SK-N-SH (cell line): ENCODE measurements around the gene SLC6A9. TPM values are rescaled to one million over a fixed set of nuclear protein-coding genes. Genes with fewer than 3 reads are reported as not detected.

Experiments
- CTCF ChIA-PET: fragments of 300-600, 350-600 bp; formaldehyde crosslinking; extraction: SDS; loops from one replicate; lab custom pipeline; 2021; lab: Yijun Ruan, JAX
- POLR2A ChIA-PET: fragments of 350-600 bp; sonication (Branson Sonifier 250); formaldehyde crosslinking; extraction: SDS; loops from one replicate; lab custom pipeline; 2020; ENCODE audit warnings: antibody characterized with exemption, inconsistent platforms; lab: Yijun Ruan, JAX
- DNase-seq: peaks from one replicate; pipeline ENCODE4 v3.0.0; 2012
- H2AFZ ChIP-seq: fragments of 200-600 bp; sonication (generic); 2 replicates; pipeline ENCODE4 v1.8.1; 2016; ENCODE audit warnings: antibody characterized with exemption, mild to moderate bottlenecking, low read depth
- H3F3A ChIP-seq: fragments of 200-600 bp; sonication (generic); replicated peaks from 2 replicates; pipeline ENCODE3; 2016; ENCODE audit warnings: antibody characterized with exemption, mild to moderate bottlenecking; ENCODE audit not compliant: insufficient read depth
- H3K27ac ChIP-seq, 2 experiments: fragments of 200-500 bp in 1 of 2; fragments of 200-600 bp in 1 of 2; sonication (Bioruptor generic) in 1 of 2; sonication (generic), shearing (Covaris generic) in 1 of 2; 2 replicates each; pipeline versions ENCODE4 v1.5.1 to v1.6.1; 2014 to 2016; ENCODE audit warnings: low read depth in 2 of 2, inconsistent platforms in 1 of 2, low read length in 1 of 2, mild to moderate bottlenecking in 1 of 2, mixed read lengths in 1 of 2
- H3K27me3 ChIP-seq: fragments of 200-600 bp; sonication (generic), shearing (Covaris generic); 2 replicates; pipeline ENCODE4 v1.6.1; 2016; ENCODE audit warnings: mixed run types; ENCODE audit not compliant: insufficient read depth
- H3K36me3 ChIP-seq, 2 experiments: fragments of 200-500 bp in 1 of 2; fragments of 200-600 bp in 1 of 2; sonication (Bioruptor generic) in 1 of 2; sonication (generic) in 1 of 2; replicated peaks in 1 of 2; 2 replicates each; pipeline versions ENCODE3 to v1.5.1; 2014 to 2016; ENCODE audit warnings: low read length in 1 of 2, mild to moderate bottlenecking in 1 of 2; ENCODE audit not compliant: insufficient read depth in 2 of 2, control insufficient read depth in 1 of 2
- H3K4me1 ChIP-seq, 2 experiments: fragments of 200-500 bp in 1 of 2; fragments of 200-600 bp in 1 of 2; sonication (Bioruptor generic) in 1 of 2; sonication (generic), shearing (Covaris generic) in 1 of 2; 2 replicates each; pipeline versions ENCODE4 v1.5.1 to v1.6.1; 2014 to 2016; ENCODE audit warnings: low read depth in 1 of 2, low read length in 1 of 2, mixed run types in 1 of 2; ENCODE audit not compliant: insufficient read depth in 2 of 2, control insufficient read depth in 1 of 2
- H3K4me2 ChIP-seq: fragments of 200-600 bp; sonication (generic), shearing (Covaris generic); 2 replicates; pipeline ENCODE4 v1.6.1; 2017; ENCODE audit warnings: mixed run types
- H3K4me3 ChIP-seq, 2 experiments: fragments of 200-500 bp in 1 of 2; fragments of 200-600 bp in 1 of 2; sonication (Bioruptor generic) in 1 of 2; sonication (generic), shearing (Covaris generic) in 1 of 2; 2 replicates each; pipeline versions ENCODE4 v1.5.1 to v1.8.1; 2014 to 2016; ENCODE audit warnings: low read depth in 2 of 2, inconsistent platforms in 1 of 2, low read length in 1 of 2, mild to moderate bottlenecking in 1 of 2, mixed read lengths in 1 of 2, moderate library complexity in 1 of 2
- H3K79me2 ChIP-seq: fragments of 200-600 bp; sonication (generic); 2 replicates; pipeline ENCODE4 v1.8.1; 2017; ENCODE audit warnings: mild to moderate bottlenecking; ENCODE audit not compliant: insufficient read depth
- H3K9ac ChIP-seq: fragments of 200-600 bp; sonication (generic); 2 replicates; pipeline ENCODE4 v1.6.1; 2017; ENCODE audit warnings: mixed run types
- H3K9me2 ChIP-seq: fragments of 200-600 bp; sonication (generic); 2 replicates; pipeline ENCODE4 v1.6.1; 2017; ENCODE audit warnings: mixed run types
- H3K9me3 ChIP-seq: fragments of 200-600 bp; sonication (generic); 2 replicates; pipeline ENCODE4 v1.6.1; 2017; ENCODE audit warnings: mixed run types, mild to moderate bottlenecking, moderate library complexity
- H4K20me1 ChIP-seq: fragments of 200-600 bp; sonication (generic); 2 replicates; pipeline ENCODE4 v1.6.1; 2017; ENCODE audit warnings: mild to moderate bottlenecking, mixed run types; ENCODE audit not compliant: insufficient read depth
- ELF1 ChIP-seq: IDR thresholded peaks from 2 replicates; pipeline ENCODE4 v1.4.0; 2012
- EZH2phosphoT487 ChIP-seq: fragments of 200-600 bp; sonication (generic); IDR thresholded peaks from 2 replicates; pipeline ENCODE4 v1.6.1; 2017; ENCODE audit warnings: low read depth, mixed run types, mild to moderate bottlenecking, antibody characterized with exemption, moderate library complexity, borderline replicate concordance
- FOXJ3 ChIP-seq: sonication (generic); formaldehyde crosslinking; IDR thresholded peaks from 2 replicates; pipeline ENCODE4 v1.5.1; 2020; ENCODE audit warnings: mild to moderate bottlenecking, missing genetic modification reagents
- MEF2A ChIP-seq: IDR thresholded peaks from 2 replicates; pipeline ENCODE4 v1.4.0; 2012; ENCODE audit warnings: low read depth, borderline replicate concordance
- NFIC ChIP-seq: IDR thresholded peaks from 2 replicates; pipeline ENCODE4 v1.4.0; 2012; ENCODE audit warnings: borderline replicate concordance
- NRF1 ChIP-seq: IDR thresholded peaks from 2 replicates; pipeline ENCODE4 v1.6.1; 2012; ENCODE audit warnings: low read depth, mild to moderate bottlenecking, low read length
- POLR2AphosphoS5 ChIP-seq: IDR thresholded peaks from 2 replicates; pipeline ENCODE4 v1.6.1; 2012; ENCODE audit warnings: low read depth, low read length
- RAD21 ChIP-seq: IDR thresholded peaks from 2 replicates; pipeline ENCODE4 v1.6.1; 2012; ENCODE audit warnings: mild to moderate bottlenecking, low read length
- RXRA ChIP-seq: IDR thresholded peaks from 2 replicates; pipeline ENCODE4 v1.4.0; 2012; ENCODE audit warnings: low read depth, mild to moderate bottlenecking, borderline replicate concordance
- SIN3A ChIP-seq: IDR thresholded peaks from 2 replicates; pipeline ENCODE4 v1.6.1; 2012; ENCODE audit warnings: low read depth, mild to moderate bottlenecking, low read length, moderate library complexity, borderline replicate concordance
- SMC3 ChIP-seq: IDR thresholded peaks from 2 replicates; pipeline ENCODE4 v1.6.1; 2012; ENCODE audit warnings: low read depth, low read length, improper control_type of control experiment
- TAF1 ChIP-seq: IDR thresholded peaks from 2 replicates; pipeline ENCODE4 v1.6.1; 2012; ENCODE audit warnings: low read depth, mild to moderate bottlenecking, low read length, moderate library complexity, borderline replicate concordance
- TCF12 ChIP-seq: IDR thresholded peaks from 2 replicates; pipeline ENCODE4 v1.4.0; 2012
- YY1 ChIP-seq: IDR thresholded peaks from 2 replicates; pipeline ENCODE4 v1.4.0; 2012; ENCODE audit warnings: low read depth, mild to moderate bottlenecking
- WGBS: methylation state at CpG from one replicate; pipeline ENCODE4 v1.1.6; 2017; ENCODE audit warnings: low lambda C conversion rate; 5-methylcytosine and 5-hydroxymethylcytosine counted together
- polyA plus RNA-seq, 3 experiments: library from polyadenylated mRNA; depleted of rRNA; stranded (reverse); fragments of >200 nt; gene quantifications; 2 replicates each; pipeline ENCODE4 v1.2.3, GENCODE V29; 2012
- TF ChIP-seq, protein P1 (sequence below): IDR thresholded peaks from 2 replicates; pipeline ENCODE4 v1.6.1; 2012; ENCODE audit warnings: mild to moderate bottlenecking, low read depth, low read length, moderate library complexity
- TF ChIP-seq, protein P2 (sequence below): fragments of 200-600 bp; sonication (generic); IDR thresholded peaks from 2 replicates; pipeline ENCODE4 v1.6.1; 2017; ENCODE audit warnings: antibody characterized with exemption, mild to moderate bottlenecking, moderate library complexity
- TF ChIP-seq, protein P3 (sequence below): IDR thresholded peaks from 2 replicates; pipeline ENCODE4 v1.4.0; 2012; ENCODE audit warnings: low read depth
- TF ChIP-seq, protein P4 (sequence below): IDR thresholded peaks from 2 replicates; pipeline ENCODE4; 2012
- TF ChIP-seq, protein P5 (sequence below): IDR thresholded peaks from 2 replicates; pipeline ENCODE4 v1.4.0; 2012; ENCODE audit warnings: low read depth, borderline replicate concordance

Gene SLC6A9
- polyA plus RNA-seq, 1 of the 3 experiments (the other 2 are of a cell fraction), result 3.9 TPM

DNA sequence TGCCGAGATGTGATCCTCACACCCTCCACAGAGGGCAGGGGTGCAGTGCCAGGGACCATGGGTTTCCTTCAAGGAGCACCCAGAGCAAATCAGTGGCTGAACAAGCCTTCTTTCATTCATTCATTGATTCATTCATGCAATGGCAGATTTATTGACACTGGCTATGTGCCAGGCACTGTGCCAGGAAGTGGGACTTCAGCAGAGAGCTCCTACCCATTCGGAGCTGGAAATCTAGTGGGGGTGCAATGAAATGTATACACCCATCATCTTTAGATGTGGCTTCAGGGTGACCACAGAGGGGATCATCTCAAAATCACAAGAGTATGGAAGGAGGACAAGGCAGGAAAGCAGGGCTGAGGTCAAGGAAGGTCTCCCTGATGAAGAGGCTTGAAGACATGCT is 18.9 kb downstream of the SLC6A9 start:
- H3K79me2 ChIP-seq, result no peaks in the 10 kb centered on the region
- no peak overlapping the region for H3K27ac ChIP-seq
- H3K4me2 ChIP-seq, result no peak overlapping the region
- peaks cover 3 to 6% of the 10 kb centered on the region in 2 experiments; a peak in 2 of 4 replicates for H3K4me1 ChIP-seq
- H4K20me1 ChIP-seq, result no peaks in the 10 kb centered on the region
- H3K9me3 ChIP-seq, result no peaks in the 10 kb centered on the region
- H3F3A ChIP-seq, result no peaks in the 10 kb centered on the region
- no peaks in the 10 kb centered on the region for H3K27me3 ChIP-seq
- CTCF ChIA-PET, result interaction anchor here (2.5 to 8.4 kb wide), 2 partner anchors 23 to 35 kb away, joined by 20 to 77 read pairs; no protein-coding TSS in a partner anchor
- no peak overlapping the region for H3K4me3 ChIP-seq
- WGBS, result 50% methylated on average over 1 of the region's 2 CpGs
- no peak overlapping the region for H3K9ac ChIP-seq
- TF ChIP-seq TCF12 (no peak), MEF2A (no peak)
- no peaks in the 10 kb centered on the region for H3K9me2 ChIP-seq
- no peak for DNase-seq
- POLR2A ChIA-PET, result no interaction called here
- no peak overlapping the region for H2AFZ ChIP-seq
- H3K36me3 ChIP-seq, result no peaks in the 10 kb centered on the region

DNA sequence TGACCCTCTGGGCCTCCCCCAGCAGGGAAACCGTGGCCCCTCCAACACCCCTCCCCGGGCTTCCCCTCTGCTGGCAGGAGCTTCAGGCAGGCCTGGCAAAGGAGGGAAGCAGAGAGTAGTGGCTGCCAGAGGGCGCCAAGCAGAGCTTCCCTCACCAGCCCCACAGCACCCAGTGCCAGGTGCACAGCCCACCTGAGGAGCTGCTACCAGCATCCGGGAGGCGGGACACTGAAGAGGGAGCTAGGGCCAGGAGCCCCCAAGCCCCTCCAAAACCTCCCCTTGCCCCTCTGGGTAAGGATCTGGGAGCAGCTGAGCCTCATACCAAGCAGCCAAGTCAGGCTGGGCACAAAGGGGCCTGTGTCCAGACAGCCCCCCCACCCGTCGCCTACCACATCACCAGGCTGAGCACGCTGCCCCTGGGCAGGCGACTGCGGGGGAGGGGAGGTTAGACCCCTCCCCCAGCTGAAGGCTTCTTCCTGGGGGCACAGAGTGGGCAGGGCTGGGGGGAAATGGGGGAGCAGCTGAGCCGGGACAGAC is 20.3 kb downstream of the SLC6A9 start:
- H2AFZ ChIP-seq, result no peak overlapping the region
- no peaks in the 10 kb centered on the region for H3K9me3 ChIP-seq
- H3K36me3 ChIP-seq, result no peaks in the 10 kb centered on the region
- H3K79me2 ChIP-seq, result no peaks in the 10 kb centered on the region
- H3K9ac ChIP-seq, result no peak overlapping the region
- H3K4me1 ChIP-seq, result peaks cover 3 to 6% of the 10 kb centered on the region in 2 experiments; a peak in 2 of 4 replicates
- ChIA-PET POLR2A (no interaction called here), CTCF (interaction anchor here (0.7 to 8.4 kb wide), 6 partner anchors 8 to 74 kb away, joined by 3 to 77 read pairs (median 6); partner anchors contain the start of gene SLC6A9)
- H3K4me2 ChIP-seq, result no peak overlapping the region
- H4K20me1 ChIP-seq, result no peaks in the 10 kb centered on the region
- no peak for DNase-seq
- H3K27ac ChIP-seq, result no peak overlapping the region
- H3F3A ChIP-seq, result no peaks in the 10 kb centered on the region
- H3K4me3 ChIP-seq, result no peak overlapping the region
- no peaks in the 10 kb centered on the region for H3K27me3 ChIP-seq
- TF ChIP-seq RXRA (no peak), FOXJ3 (no peak), ELF1 (no peak), POLR2AphosphoS5 (no peak), YY1 (no peak), SIN3A (no peak), EZH2phosphoT487 (no peak), NRF1 (no peak), TAF1 (no peak), MEF2A (no peak), SMC3 (no peak), TCF12 (no peak), NFIC (no peak), RAD21 (no peak)
- TF ChIP-seq, protein P1, sequence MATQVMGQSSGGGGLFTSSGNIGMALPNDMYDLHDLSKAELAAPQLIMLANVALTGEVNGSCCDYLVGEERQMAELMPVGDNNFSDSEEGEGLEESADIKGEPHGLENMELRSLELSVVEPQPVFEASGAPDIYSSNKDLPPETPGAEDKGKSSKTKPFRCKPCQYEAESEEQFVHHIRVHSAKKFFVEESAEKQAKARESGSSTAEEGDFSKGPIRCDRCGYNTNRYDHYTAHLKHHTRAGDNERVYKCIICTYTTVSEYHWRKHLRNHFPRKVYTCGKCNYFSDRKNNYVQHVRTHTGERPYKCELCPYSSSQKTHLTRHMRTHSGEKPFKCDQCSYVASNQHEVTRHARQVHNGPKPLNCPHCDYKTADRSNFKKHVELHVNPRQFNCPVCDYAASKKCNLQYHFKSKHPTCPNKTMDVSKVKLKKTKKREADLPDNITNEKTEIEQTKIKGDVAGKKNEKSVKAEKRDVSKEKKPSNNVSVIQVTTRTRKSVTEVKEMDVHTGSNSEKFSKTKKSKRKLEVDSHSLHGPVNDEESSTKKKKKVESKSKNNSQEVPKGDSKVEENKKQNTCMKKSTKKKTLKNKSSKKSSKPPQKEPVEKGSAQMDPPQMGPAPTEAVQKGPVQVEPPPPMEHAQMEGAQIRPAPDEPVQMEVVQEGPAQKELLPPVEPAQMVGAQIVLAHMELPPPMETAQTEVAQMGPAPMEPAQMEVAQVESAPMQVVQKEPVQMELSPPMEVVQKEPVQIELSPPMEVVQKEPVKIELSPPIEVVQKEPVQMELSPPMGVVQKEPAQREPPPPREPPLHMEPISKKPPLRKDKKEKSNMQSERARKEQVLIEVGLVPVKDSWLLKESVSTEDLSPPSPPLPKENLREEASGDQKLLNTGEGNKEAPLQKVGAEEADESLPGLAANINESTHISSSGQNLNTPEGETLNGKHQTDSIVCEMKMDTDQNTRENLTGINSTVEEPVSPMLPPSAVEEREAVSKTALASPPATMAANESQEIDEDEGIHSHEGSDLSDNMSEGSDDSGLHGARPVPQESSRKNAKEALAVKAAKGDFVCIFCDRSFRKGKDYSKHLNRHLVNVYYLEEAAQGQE, result no peak
- TF ChIP-seq, protein P2, sequence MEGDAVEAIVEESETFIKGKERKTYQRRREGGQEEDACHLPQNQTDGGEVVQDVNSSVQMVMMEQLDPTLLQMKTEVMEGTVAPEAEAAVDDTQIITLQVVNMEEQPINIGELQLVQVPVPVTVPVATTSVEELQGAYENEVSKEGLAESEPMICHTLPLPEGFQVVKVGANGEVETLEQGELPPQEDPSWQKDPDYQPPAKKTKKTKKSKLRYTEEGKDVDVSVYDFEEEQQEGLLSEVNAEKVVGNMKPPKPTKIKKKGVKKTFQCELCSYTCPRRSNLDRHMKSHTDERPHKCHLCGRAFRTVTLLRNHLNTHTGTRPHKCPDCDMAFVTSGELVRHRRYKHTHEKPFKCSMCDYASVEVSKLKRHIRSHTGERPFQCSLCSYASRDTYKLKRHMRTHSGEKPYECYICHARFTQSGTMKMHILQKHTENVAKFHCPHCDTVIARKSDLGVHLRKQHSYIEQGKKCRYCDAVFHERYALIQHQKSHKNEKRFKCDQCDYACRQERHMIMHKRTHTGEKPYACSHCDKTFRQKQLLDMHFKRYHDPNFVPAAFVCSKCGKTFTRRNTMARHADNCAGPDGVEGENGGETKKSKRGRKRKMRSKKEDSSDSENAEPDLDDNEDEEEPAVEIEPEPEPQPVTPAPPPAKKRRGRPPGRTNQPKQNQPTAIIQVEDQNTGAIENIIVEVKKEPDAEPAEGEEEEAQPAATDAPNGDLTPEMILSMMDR, result no peak
- TF ChIP-seq, protein P3, sequence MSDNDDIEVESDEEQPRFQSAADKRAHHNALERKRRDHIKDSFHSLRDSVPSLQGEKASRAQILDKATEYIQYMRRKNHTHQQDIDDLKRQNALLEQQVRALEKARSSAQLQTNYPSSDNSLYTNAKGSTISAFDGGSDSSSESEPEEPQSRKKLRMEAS, result no peak
- TF ChIP-seq, protein P4, sequence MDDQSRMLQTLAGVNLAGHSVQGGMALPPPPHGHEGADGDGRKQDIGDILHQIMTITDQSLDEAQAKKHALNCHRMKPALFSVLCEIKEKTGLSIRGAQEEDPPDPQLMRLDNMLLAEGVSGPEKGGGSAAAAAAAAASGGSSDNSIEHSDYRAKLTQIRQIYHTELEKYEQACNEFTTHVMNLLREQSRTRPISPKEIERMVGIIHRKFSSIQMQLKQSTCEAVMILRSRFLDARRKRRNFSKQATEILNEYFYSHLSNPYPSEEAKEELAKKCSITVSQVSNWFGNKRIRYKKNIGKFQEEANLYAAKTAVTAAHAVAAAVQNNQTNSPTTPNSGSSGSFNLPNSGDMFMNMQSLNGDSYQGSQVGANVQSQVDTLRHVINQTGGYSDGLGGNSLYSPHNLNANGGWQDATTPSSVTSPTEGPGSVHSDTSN, result no peak
- TF ChIP-seq, protein P5, sequence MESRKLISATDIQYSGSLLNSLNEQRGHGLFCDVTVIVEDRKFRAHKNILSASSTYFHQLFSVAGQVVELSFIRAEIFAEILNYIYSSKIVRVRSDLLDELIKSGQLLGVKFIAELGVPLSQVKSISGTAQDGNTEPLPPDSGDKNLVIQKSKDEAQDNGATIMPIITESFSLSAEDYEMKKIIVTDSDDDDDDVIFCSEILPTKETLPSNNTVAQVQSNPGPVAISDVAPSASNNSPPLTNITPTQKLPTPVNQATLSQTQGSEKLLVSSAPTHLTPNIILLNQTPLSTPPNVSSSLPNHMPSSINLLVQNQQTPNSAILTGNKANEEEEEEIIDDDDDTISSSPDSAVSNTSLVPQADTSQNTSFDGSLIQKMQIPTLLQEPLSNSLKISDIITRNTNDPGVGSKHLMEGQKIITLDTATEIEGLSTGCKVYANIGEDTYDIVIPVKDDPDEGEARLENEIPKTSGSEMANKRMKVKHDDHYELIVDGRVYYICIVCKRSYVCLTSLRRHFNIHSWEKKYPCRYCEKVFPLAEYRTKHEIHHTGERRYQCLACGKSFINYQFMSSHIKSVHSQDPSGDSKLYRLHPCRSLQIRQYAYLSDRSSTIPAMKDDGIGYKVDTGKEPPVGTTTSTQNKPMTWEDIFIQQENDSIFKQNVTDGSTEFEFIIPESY, result no peak
- WGBS, result 100% methylated on average over 1 of the region's 11 CpGs
- no peaks in the 10 kb centered on the region for H3K9me2 ChIP-seq
